GM19467 (cell line): ENCODE data around the gene ITGA3.
A peak's percentile ranks its signal among the peaks of the same experiment; 100 is the strongest.

Source experiments
- ATAC-seq: cut with Tn5 transposase; IDR thresholded peaks from one replicate; pipeline ENCODE4 v1.9.1; 2021; ENCODE audit warnings: mild to moderate bottlenecking, moderate library complexity; ENCODE audit not compliant: unreplicated experiment

ITGA3 gene

DNA sequence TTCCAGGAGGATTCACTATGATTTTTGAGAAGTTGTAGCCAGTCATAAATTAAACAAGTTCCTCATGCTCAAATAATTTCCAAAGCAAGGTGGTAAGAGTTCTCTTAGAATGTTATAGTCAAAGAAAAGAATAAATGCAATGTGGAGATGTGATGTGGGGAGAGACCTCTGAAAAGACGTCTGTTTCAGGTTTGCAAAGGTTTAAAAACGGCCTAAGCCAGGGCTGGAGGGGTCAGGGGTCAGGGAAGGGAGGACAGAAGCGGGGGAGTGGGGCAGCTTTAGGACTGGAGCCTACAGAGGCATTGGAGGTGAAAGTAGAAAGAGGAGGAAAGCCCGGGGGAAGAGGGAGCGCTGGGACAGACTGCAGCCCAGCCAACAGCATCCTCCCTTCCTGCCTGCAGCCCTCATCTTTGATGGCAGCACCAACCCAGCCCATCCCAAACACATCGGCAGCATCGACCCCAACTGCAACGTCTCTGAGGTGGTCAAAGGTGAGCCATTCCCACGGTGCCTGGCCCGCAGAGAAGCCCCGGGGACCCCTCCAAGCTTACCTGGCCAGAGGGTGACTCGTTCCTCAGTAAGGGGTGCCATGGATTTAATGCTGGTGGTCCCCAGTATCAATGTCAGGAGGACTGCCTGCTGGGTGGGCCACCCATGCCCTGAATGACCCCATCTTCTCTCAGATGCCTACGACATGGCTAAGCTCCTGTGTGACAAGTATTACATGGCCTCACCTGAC lies 50.7 kb downstream of the ITGA3 start:
- ATAC-seq = no peak

DNA sequence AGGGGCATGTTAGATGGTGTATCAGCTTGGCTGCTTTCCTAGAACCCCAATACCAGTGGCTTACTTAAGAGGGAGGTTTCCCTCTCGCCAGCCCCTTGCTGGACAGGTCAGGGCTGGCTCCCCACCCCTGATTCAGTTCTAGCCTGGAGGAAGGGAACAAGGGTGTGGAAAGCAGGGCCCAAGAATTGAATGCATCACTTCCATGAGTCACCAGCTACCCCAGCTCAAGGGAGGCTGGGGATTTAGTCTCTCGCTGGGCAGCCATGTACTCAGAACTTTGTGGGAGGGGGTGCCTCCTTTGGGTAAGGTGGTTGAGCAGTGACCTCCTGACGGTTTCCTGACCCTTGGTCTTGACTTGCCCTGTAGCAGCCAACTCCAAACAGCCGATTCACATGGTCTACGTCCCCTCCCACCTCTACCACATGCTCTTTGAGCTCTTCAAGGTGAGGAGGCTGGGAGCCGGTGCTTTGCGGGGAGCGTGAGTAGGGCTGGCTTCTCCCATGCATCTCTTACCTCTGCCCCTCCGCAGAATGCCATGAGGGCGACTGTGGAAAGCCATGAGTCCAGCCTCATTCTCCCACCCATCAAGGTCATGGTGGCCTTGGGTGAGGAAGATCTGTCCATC lies 52.0 kb downstream of the ITGA3 start:
- ATAC-seq = no peak

DNA sequence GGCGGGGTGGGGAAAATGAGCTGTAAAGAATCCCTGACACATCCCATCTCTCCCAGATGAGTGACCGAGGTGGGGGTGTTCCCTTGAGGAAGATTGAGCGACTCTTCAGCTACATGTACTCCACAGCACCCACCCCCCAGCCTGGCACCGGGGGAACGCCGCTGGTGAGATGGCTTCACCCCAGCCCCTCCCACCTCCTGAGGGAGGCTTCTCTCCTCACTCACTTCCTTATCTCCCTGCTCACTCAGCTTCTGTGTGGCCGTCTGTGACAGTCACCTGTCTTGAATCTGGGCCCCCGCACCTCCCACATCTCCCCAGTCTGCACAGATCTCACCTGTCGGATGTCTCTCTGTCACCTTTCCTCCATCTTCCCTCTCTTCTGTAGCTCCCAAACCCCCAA lies 52.6 kb downstream of the ITGA3 start:
- ATAC-seq = no peak

DNA sequence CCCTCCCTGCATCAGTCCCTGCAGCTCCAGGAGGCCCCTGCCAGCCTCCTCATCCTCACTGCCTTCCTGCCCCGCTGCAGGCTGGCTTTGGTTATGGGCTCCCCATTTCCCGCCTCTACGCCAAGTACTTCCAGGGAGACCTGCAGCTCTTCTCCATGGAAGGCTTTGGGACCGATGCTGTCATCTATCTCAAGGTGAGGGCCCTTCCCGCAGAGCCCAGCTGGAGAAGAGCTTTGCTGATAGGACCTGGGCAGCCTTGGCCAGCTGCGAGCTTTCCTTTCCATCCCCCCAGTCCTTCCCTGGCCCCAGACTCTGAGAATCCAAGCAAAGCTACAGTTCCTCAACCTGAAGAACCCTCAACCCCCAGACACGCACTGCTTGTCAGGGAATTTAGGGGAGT lies 53.3 kb downstream of the ITGA3 start:
- ATAC-seq = no peak

DNA sequence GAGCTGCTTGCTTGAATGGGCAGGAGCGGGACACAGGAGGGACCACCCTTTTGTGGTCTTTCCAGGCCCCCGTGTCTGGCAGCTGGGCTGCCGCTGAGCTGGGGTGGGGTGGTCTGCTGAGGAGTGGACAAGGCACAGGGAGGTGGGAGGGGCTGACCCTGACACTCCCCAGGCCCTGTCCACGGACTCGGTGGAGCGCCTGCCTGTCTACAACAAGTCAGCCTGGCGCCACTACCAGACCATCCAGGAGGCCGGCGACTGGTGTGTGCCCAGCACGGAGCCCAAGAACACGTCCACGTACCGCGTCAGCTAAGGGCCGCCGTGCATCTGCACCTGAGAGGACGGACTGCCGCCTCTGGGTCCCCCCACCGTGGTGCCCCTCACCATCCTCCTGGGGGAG lies 53.9 kb downstream of the ITGA3 start:
- ATAC-seq = no peak

DNA sequence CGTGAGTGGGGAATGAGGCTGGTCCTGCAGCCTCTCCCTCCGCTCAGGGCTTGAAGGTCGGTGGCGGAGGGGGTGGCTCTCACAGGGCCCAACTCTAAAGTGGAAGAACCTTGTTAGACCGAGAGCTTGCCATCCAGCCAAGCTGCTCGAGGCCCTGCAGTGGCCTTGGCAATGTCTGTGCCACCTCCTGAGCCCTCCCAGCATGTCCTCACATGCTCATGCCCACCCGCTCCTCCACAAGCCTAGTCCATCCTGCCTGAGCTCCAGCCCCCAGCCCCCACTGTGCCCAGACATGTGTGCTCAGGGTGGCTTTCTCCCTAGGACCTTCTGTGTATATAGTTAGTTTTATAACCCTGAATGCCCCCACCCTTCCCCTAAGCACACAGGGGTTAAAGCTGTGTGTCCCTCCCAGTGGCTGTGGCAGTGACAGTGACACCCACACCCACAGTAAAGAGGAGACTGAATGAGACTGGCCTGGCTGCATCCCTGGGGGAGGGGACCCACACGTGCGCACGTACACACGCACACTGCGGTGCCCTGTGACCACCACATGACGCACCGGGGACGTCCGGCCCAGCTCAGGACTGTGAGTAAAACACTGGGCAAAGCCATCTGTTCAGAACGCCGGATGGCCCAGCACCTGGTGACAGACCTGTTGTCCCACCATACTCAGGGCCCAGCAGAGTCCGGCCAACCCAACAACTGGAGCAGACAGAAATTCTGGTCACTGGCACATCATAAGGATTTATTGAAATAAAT lies 54.9 kb downstream of the ITGA3 start:
- ATAC-seq = no peak

DNA sequence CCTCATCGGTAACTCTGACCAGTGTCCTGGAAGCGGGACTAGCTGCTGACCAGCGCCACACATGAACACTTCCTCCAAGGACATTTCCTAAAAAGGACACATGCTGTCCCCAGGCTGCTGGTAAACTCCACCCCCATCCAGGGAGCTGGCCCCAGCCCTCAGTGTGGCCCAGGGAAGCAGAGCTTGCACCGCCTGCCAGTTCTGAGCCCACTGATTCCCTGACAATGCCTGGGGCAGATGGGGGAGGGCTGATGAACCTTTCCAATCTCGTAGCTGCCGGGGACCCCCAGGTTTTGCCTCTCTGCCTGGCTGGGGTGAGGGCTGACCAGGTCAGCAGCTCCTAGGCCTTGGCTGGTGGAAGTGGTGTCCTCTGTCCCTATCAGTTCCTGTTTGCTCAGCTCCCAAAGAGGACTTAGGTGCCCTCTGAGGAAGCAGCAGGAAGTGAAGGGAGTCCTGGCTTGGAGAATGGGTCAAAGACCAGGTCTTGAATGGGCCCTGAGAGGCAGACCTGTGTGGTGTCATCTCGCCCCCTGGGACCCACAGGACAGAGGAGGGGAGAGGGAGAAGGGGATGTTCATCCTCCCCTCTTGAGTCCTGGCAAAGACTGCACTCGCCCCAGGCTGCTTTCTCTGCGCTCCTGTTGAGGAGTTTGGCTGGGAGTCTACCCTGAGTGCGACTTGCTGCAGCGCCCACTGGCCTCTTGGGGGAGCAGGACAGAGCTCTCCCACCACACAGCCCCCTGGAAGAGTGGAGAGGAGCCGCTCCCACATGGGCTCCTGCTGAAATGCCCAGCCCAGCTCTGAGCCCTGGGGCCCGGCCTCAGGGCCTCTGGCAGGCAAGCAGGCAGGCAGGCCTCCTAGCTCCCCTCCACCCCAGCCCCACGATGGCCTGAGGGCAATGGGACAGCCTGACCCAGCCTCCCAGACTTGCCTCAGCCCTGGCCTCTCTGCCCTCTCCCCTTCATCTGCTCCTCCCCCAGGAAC lies 56.1 kb downstream of the ITGA3 start:
- no peak for ATAC-seq

DNA sequence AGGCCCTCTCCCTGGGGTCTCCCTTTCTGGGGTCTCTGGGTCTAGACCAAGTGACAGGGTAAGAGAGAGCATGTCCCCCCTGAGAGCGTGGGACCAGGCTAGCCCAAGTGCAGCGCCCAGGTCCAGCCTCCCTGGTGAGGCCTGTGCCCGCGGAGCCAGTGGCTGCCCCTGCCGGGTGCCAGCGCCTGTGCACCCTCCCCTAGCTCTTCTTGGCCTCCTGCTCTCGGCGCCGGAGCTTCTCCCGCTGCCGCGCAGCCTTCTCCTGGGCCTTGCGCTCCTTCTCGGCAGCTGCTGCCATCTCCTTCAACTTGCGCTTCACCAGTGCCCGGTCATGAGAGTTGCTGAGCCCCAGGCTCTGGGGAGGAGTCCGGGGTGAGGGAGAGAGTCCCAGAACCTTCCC lies 56.8 kb downstream of the ITGA3 start:
- ATAC-seq = no peak

DNA sequence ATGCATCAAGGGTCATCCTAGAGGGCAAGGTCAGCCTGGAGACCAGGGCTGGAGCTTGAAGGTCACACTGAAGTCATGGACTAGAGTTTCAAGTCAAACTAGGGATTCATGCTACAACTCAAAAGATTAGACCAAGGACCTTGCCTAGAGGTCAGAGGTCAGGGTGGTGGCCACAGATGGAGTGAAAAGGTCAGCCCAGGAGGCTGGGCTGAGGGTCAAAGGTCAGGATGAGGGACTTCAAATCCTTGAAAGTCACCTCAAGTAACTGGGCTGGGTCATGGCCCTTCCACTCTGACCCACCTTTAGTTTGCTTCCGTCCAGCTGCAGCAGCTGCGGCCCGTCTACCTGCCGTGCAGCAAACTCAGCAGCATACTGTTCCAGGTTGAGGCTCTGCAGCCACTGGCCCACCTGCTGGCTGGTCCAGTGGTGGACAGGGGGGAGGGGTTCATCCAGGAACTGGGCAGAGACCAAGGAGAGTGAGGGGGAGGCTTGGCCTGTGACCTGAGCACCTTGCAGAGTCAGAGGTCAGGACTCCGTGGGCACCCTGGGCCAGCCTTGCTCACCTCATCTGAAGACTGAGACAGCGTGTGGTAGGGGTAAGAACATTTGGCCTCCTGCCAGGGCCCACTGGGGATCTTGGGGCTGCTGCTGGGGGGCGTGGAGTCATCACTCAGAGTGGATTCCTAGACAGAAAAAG lies 57.9 kb downstream of the ITGA3 start:
- no peak for ATAC-seq

DNA sequence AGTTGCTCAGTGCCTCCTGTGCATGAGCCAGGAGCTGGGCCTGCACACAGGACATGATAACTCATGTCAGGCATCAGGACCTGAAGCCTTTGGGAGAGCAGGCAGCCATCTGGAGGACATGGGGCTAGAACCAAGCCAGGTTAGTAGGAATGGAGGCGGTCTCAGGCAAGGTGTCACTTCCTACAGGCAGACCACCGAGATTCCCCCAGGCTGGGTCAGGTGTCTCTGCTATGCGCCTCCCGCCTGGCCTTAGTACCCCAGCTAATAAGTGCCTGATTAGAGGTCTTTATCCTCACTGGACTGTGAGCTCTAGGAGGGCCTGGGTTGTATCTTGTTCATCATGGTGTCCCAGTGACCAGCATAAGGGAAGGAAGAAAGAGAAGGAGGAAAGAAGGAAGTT lies 58.5 kb downstream of the ITGA3 start:
- no peak for ATAC-seq

DNA sequence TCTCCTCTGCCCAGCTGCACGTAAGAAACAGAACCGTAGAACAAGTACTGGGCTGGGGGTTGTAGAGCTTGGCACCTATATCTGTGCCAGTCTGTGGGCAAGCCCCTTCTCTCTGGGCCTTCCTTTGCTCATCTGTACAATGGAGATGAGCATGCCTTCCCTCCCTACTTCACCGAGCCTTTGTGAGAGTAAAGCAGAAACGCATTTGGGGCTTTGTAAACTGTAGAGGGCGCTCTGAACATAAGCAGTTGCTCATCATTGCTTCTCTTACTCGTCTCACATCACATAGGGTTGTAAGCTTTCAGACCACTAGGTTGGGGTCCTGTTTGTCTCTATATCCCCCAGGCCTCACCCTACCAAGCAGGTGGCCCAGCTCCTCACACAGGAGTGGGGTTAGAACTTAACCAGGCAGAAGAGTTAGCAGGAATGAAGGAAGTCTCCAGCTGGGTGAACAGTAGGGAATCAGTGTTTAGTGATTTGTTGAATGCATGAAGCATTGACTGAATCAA lies 59.0 kb downstream of the ITGA3 start:
- ATAC-seq = no peak

DNA sequence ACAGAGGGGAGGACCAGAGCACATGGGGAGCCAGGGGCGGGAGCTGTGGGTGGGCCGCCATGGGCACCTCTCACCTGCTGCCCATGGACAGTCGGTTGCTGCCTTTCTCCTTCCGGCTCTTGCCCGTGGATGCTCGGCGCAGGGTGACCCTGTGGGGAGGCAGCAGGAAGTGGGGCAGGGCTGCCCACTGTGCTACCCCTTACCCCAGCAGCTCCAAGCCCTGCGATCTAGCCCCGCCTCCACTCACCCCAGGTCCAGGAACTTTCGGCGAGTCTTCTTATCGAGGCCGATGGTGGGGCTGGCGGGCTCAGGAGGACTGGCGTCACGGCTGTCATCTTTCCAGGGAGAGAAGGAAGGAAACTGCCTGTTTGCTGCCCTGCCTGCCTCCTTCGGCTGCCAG lies 59.8 kb downstream of the ITGA3 start:
- no peak for ATAC-seq

DNA sequence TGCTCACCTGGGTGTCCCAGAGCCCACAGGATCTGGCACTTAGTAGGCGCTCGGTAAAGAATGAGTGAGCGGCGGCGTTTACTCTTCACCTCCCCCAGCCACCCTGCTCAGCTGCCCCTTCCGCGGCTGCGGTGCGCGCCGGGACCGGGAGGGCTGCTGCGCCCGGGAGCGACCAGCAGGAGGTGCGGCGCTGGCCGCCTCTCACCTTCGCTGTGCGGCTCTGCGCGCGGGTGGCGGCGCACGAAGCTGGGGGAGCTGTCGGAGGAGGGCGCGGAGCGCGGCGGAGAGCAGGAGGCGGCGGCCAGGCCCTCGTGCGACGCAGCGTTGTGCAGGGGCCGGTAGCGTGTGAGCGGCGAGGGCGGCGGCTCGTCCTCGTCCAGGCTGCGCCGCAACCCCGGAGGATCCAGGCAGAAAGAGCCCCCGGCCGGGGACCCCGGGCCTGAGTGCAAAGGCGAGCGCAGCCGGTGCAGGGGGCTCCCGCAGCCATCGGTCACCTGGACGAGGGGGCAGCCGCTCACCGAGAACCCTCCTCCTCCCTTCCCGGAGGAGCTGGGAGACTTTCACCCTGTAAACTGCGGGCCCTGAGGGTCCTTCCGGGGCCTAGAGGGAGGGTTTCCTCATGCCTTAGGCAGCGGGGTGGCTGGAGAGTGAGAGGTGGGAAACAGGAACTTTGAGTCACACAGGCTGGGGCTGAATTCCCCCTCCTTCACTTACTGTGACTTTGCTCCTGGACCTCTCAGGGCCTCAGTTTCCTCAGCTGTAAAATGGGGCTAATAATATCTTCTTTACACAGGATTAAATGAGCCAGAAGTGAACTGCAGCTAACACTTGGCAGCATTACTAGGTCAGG lies 61.5 kb downstream of the ITGA3 start:
- ATAC-seq = peak; percentile 70

DNA sequence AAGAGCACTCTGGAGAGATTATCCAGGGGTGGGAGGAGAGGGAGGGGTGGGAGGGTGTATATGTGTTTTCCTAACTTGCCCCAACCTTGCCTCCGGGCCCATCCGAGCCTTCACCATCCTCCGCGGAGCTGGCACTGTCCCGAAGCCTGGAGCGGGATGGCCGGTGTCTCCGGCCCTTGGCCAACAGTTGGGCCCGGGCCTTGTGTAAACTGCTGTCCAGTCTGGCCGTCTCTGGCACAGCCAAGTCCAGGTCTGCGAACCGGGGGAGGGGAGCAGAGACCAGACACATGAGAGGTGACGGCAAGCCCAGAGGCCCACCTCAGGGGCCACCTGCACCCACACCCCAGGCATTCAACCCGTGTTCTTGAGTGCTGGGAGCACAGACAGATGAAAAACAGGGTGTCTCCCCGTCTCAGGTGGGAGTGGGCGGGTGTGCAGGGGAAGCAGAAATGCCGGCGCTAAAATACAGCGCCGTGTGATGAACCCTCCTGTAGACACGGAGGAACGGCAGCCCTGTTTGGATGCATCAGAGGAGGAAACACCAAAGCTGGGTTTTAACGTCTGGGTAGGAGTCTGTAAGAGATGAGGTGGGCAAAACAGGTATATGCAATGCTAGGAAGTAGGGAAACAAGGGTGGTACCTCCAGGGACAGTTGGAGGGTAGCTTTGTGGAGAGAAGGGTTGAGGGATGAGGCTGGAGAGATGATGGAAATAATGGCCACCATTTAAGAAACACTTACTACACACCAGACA lies 62.3 kb downstream of the ITGA3 start:
- ATAC-seq = no peak

DNA sequence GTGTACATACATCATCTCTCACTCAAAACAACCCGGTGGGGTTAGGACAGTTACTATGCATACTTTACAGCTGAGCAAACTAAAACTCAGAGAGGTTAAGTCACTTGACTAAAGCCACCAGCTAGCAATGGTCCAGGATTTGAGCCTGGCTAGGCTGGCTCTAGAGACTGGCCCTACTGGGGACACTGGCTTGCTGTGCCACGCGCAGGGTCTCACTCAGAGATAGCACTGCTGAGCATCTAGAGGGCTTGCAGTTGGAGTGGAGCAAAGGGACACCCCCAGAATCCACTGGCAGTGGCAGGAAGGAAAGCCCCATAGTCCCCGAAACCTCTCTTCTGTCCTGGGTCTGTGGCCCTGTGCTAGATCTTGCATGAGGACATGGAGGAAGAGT lies 62.9 kb downstream of the ITGA3 start:
- ATAC-seq = no peak

DNA sequence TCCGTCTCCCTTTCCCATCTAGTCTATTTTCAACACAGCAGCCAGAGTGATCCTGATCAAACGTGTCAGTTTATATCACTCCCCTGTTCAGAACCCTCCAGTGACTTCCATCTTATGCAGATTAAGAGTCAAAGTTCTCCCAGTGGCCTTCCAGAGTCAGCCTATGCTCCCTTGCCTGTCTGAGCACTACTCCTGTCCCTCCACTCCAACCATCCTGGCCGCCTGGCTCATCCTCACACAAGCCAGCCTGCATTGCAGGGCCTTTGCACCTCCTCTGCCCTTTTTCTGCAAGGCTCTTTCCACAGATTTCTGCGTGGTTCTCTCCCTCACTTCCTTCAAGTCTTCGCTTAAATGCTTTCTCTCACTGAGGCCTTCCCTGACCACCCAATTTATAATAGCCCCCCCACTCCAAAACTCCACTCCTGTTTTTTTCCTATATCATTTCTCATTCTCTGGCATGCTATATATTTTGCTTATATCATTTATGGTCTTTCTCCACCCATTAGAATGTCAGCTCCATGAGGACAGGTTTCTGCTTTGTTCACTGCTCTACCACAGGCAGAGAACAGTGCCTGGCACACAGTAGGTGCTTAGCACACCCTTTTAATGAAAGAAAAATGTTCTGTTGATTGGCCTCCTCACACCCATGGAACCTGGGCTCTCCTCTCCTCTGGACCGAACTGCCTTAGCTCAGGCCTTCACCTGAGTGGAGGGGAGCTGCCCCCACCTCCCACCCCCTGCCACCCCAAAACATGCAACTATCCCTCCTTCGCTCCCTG lies 64.8 kb downstream of the ITGA3 start:
- ATAC-seq = no peak

DNA sequence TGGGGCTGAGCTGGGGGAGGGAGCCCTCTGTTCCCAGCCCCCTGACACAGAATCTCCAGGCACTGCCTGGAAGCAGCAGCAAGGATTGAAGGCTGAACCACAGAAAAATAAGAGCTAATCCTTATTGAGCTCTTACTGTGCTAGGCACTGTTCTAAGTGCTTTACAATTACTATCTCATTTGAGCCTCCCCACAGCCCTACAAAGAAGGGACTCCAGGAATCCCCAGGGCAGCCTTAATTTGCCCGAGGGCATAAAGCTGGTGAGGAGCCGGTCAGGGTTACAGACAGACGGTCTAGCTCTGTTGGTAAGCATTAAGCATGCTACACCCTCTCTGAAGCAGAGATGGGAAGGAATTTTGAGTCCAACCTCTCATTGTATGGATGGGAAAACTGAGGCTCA lies 67.0 kb downstream of the ITGA3 start:
- no peak for ATAC-seq
